ELR (cell line): ENCODE results near the gene SLC18A2.
A peak's percentile ranks its signal among the peaks of the same experiment; 100 is the strongest.
"Not testable (repeated sequence)": the region's sequence is repeated elsewhere in the genome, so short reads cannot be mapped to it uniquely, and the experiment has no call there.

ENCODE experiments used
- DNase-seq: peaks from one replicate; pipeline ENCODE4 v3.0.0-alpha.2; 2015; ENCODE audit warnings: low read depth

Gene SLC18A2

GRCh38 chr10:117262903-117263293, 22.0 kb downstream of the SLC18A2 start:
- DNase-seq, result no peak

- no peak for DNase-seq
Measured at GRCh38 chr10:117264782-117265181, 23.9 kb downstream of the SLC18A2 start.

- DNase-seq, result no peak
Measured at GRCh38 chr10:117266400-117266799, 25.5 kb downstream of the SLC18A2 start.

- DNase-seq, result no peak
Measured at GRCh38 chr10:117266812-117267211, 25.9 kb downstream of the SLC18A2 start.

- no peak for DNase-seq
Measured at GRCh38 chr10:117268258-117268657, 27.3 kb downstream of the SLC18A2 start.

GRCh38 chr10:117268907-117269306, 28.0 kb downstream of the SLC18A2 start:
- no peak for DNase-seq

- peak; percentile 60 for DNase-seq
Measured at GRCh38 chr10:117271427-117271826, 30.5 kb downstream of the SLC18A2 start.

- DNase-seq, result no peak
Measured at GRCh38 chr10:117272195-117273076, 31.5 kb downstream of the SLC18A2 start.

GRCh38 chr10:117273980-117274379, 33.1 kb downstream of the SLC18A2 start:
- DNase-seq, result no peak

- no peak for DNase-seq
Measured at GRCh38 chr10:117274509-117274908, 33.6 kb downstream of the SLC18A2 start.

GRCh38 chr10:117275121-117275520, 34.2 kb downstream of the SLC18A2 start:
- DNase-seq, result no peak

GRCh38 chr10:117277675-117278074, 36.8 kb downstream of the SLC18A2 start:
- no peak for DNase-seq

GRCh38 chr10:117284716-117285494, 44.0 kb downstream of the SLC18A2 start:
- no peak for DNase-seq

GRCh38 chr10:117290872-117291271, 50.0 kb downstream of the SLC18A2 start:
- not testable (repeated sequence) for DNase-seq

- no peak for DNase-seq
Measured at GRCh38 chr10:117294039-117294645, 53.2 kb downstream of the SLC18A2 start.

GRCh38 chr10:117294735-117295134, 53.8 kb downstream of the SLC18A2 start:
- DNase-seq, result no peak

GRCh38 chr10:117298219-117298618, 57.3 kb downstream of the SLC18A2 start:
- DNase-seq, result no peak

GRCh38 chr10:117299435-117299834, 58.5 kb downstream of the SLC18A2 start:
- no peak for DNase-seq

- DNase-seq, result no peak
Measured at GRCh38 chr10:117300671-117301070, 59.8 kb downstream of the SLC18A2 start.

GRCh38 chr10:117303451-117303850, 62.5 kb downstream of the SLC18A2 start:
- not testable (repeated sequence) for DNase-seq

- DNase-seq, result no peak
Measured at GRCh38 chr10:117306674-117307073, 65.8 kb downstream of the SLC18A2 start.

- peak; percentile 50 for DNase-seq
Measured at GRCh38 chr10:117311261-117311660, 70.3 kb downstream of the SLC18A2 start.

GRCh38 chr10:117312430-117312829, 71.5 kb downstream of the SLC18A2 start:
- peak; percentile 64 for DNase-seq
